ENCODE measurements around the gene ELMO1. TPM values are rescaled to one million over a fixed set of nuclear protein-coding genes. Genes with fewer than 3 reads are reported as not detected.
A peak's percentile ranks its signal among the peaks of the same experiment; 100 is the strongest.

The ELMO1 gene
- total and polyA plus RNA-seq, 2 of the 13 experiments (the other 11 are each of a cell fraction or from before 2014, with no cell fraction given), result 0.11 to 0.17 TPM

GRCh38 chr7:36871863-36872262 is 576.8 kb downstream of the ELMO1 start (continued):
- TF ChIP-seq NR0B2 (CRISPR knock-in tag; IDR thresholded peaks at IDR 0.05) (no peak), CC2D1A (CRISPR knock-in tag; IDR thresholded peaks at IDR 0.05) (no peak), NBN (conservative IDR thresholded peaks at IDR 0.05) (no peak), NFYB (CRISPR knock-in tag; IDR thresholded peaks at IDR 0.05) (peak; percentile 58), ZNF75D (CRISPR knock-in tag; IDR thresholded peaks at IDR 0.05; ENCODE audit: borderline replicate concordance) (no peak), HMG20B (CRISPR knock-in tag; conservative IDR thresholded peaks at IDR 0.05) (no peak), NFYC (CRISPR knock-in tag; IDR thresholded peaks at IDR 0.05) (peak; percentile 51)
- TF ChIP-seq, protein P1, sequence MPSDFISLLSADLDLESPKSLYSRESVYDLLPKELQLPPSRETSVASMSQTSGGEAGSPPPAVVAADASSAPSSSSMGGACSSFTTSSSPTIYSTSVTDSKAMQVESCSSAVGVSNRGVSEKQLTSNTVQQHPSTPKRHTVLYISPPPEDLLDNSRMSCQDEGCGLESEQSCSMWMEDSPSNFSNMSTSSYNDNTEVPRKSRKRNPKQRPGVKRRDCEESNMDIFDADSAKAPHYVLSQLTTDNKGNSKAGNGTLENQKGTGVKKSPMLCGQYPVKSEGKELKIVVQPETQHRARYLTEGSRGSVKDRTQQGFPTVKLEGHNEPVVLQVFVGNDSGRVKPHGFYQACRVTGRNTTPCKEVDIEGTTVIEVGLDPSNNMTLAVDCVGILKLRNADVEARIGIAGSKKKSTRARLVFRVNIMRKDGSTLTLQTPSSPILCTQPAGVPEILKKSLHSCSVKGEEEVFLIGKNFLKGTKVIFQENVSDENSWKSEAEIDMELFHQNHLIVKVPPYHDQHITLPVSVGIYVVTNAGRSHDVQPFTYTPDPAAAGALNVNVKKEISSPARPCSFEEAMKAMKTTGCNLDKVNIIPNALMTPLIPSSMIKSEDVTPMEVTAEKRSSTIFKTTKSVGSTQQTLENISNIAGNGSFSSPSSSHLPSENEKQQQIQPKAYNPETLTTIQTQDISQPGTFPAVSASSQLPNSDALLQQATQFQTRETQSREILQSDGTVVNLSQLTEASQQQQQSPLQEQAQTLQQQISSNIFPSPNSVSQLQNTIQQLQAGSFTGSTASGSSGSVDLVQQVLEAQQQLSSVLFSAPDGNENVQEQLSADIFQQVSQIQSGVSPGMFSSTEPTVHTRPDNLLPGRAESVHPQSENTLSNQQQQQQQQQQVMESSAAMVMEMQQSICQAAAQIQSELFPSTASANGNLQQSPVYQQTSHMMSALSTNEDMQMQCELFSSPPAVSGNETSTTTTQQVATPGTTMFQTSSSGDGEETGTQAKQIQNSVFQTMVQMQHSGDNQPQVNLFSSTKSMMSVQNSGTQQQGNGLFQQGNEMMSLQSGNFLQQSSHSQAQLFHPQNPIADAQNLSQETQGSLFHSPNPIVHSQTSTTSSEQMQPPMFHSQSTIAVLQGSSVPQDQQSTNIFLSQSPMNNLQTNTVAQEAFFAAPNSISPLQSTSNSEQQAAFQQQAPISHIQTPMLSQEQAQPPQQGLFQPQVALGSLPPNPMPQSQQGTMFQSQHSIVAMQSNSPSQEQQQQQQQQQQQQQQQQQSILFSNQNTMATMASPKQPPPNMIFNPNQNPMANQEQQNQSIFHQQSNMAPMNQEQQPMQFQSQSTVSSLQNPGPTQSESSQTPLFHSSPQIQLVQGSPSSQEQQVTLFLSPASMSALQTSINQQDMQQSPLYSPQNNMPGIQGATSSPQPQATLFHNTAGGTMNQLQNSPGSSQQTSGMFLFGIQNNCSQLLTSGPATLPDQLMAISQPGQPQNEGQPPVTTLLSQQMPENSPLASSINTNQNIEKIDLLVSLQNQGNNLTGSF (CRISPR knock-in tag; IDR thresholded peaks at IDR 0.05), result no peak

DNA sequence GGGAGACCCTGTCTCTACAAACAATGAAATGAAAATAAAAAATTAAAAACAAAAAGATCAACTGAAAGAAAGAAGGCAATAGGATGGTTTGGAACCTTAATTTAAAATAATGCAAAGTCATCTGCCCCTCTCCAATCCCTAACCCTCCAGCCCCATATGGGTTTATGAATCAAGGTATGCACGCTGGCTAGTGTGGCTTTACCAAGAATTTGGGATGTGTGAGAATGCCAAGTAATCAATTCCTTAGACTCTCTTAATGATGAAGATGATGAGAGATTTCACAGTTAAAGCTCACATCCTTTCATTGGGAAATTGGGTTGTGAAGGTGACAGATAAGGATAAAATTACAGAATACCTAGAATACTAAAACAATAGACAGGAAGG is 577.3 kb downstream of the ELMO1 start:
- H3K9ac ChIP-seq (ENCODE audit: insufficient read depth, low read depth, low read length), result no peak overlapping the region
- in situ Hi-C loops (cut with HindIII; ENCODE audit: extremely low pct_ligation_motif_present, low pct_unique_long_range_greater_than_20kb), result no loop called here
- TF ChIP-seq NONO (IDR thresholded peaks at IDR 0.05) (no peak), NONO (CRISPR knock-in tag; conservative IDR thresholded peaks at IDR 0.05) (no peak), GABPB1 (CRISPR knock-in tag; IDR thresholded peaks at IDR 0.05) (no peak), KLF16 (CRISPR knock-in tag; IDR thresholded peaks at IDR 0.05) (no peak), FOXK2 (IDR thresholded peaks at IDR 0.05) (no peak), ZKSCAN1 (IDR thresholded peaks at IDR 0.05; ENCODE audit: low read length) (no peak), NR2C2 (CRISPR knock-in tag; IDR thresholded peaks at IDR 0.05; ENCODE audit: borderline replicate concordance) (no peak), CENPBD1 (CRISPR knock-in tag; IDR thresholded peaks at IDR 0.05; ENCODE audit: borderline replicate concordance, low read depth) (no peak)
- FAIRE-seq, result no peak
- H3K79me2 ChIP-seq (ENCODE audit: insufficient read depth, low read length), result no peaks in the 10 kb centered on the region
- ChIA-PET POLR2A (no interaction called here), CTCF (ENCODE audit: low intra/inter-chr PET ratio, low total read pairs) (no interaction called here)
- H3K27ac ChIP-seq (ENCODE audit: extremely low read length, insufficient read depth, low read length), result no peak overlapping the region
- no TSS peak for BruUV-seq (replicated peaks)
- no peaks in the 10 kb centered on the region; the same call in 1 of the 2 replicates for H3K4me1 ChIP-seq (ENCODE audit: insufficient read depth, low read length)
- WGBS (ENCODE audit: low lambda C conversion rate), result 29% methylated on average over 1 of the region's 1 CpG
- no peaks in the 10 kb centered on the region for H4K20me1 ChIP-seq (ENCODE audit: insufficient read depth, low read length)
- no peak overlapping the region for H3K4me3 ChIP-seq (replicated peaks in 1 of 3; ENCODE audit: insufficient read depth in 1 of 3, low read depth in 2 of 3, low read length in 3 of 3)
- intact Hi-C loops (cut with micrococcal nuclease; ENCODE audit: unreplicated experiment), result no loop called here
- H2AFZ ChIP-seq (ENCODE audit: low read length), result no peak overlapping the region
- no peak for ATAC-seq
- no peaks in the 10 kb centered on the region for H3K9me3 ChIP-seq (ENCODE audit: low read length)
- H3K27me3 ChIP-seq (ENCODE audit: control insufficient read depth in 1 of 2, insufficient read depth in 2 of 2, low read length in 2 of 2), result 0 out of 5 replicates have a peak, but pooled peaks cover 0 to 1% of the 10 kb centered on the region in 2 experiments
- no peak overlapping the region for H3K4me2 ChIP-seq (ENCODE audit: low read depth, low read length)
- no peaks in the 10 kb centered on the region for H3K36me3 ChIP-seq (replicated peaks in 1 of 2; ENCODE audit: control insufficient read depth in 1 of 2, insufficient read depth in 2 of 2, low read length in 2 of 2)
- DNase-seq (ENCODE audit: low spot score), result no peak

All from HepG2 (cell line).